MCF 10A (cell line): ENCODE data around the gene MYO16. TPM values are rescaled to one million over a fixed set of nuclear protein-coding genes. Genes with fewer than 3 reads are reported as not detected.

Source experiments
- BruUV-seq: library from RNA; stranded (reverse); fragments of 400-500 nt; replicated peaks from 2 replicates; lab custom pipeline; 2021; lab: Mats Ljungman, UMichigan
- CTCF ChIA-PET: fragments of 300-600 bp; sonication (Branson Sonifier 250); formaldehyde crosslinking; extraction: SDS; loops from one replicate; lab custom pipeline; 2021; ENCODE audit warnings: antibody characterized with exemption, inconsistent platforms; lab: Yijun Ruan, JAX
- POLR2A ChIA-PET: fragments of 300-600, 350-650 bp; sonication (Branson Sonifier 250); formaldehyde crosslinking; extraction: SDS; loops from one replicate; lab custom pipeline; 2020; ENCODE audit warnings: antibody characterized with exemption, inconsistent platforms; lab: Yijun Ruan, JAX
- DNase-seq: peaks from one replicate; pipeline ENCODE4 v3.0.0-alpha.2; 2018; ENCODE audit not compliant: unreplicated experiment
- H3K27ac Mint-ChIP-seq: one replicate; pipeline ENCODE4 v1.8.0; 2022; ENCODE audit warnings: mild to moderate bottlenecking, low read depth, mixed read lengths; ENCODE audit not compliant: unreplicated experiment
- H3K27me3 Mint-ChIP-seq: one replicate; pipeline ENCODE4 v1.8.0; 2022; ENCODE audit warnings: mixed read lengths; ENCODE audit not compliant: insufficient read depth, unreplicated experiment
- H3K36me3 Mint-ChIP-seq: one replicate; pipeline ENCODE4 v1.8.0; 2022; ENCODE audit warnings: mild to moderate bottlenecking, moderate library complexity, mixed read lengths; ENCODE audit not compliant: insufficient read depth, unreplicated experiment
- H3K4me1 Mint-ChIP-seq: one replicate; pipeline ENCODE4 v1.8.0; 2022; ENCODE audit warnings: mixed read lengths; ENCODE audit not compliant: insufficient read depth, unreplicated experiment
- H3K4me3 Mint-ChIP-seq: one replicate; pipeline ENCODE4 v1.8.0; 2022; ENCODE audit warnings: mild to moderate bottlenecking, moderate library complexity, mixed read lengths; ENCODE audit not compliant: unreplicated experiment
- H3K9me3 Mint-ChIP-seq: one replicate; pipeline ENCODE4 v1.8.0; 2022; ENCODE audit warnings: mixed read lengths; ENCODE audit not compliant: unreplicated experiment
- intact Hi-C: fragments of 100-400 bp; cut with micrococcal nuclease; formaldehyde crosslinking; loops from 2 replicates; pipeline ENCODE4 v1.14.1; 2022
- total RNA-seq: library from RNA; stranded (reverse); gene quantifications from 2 replicates; pipeline ENCODE4 v1.2.3, GENCODE V29; 2022
- TF ChIP-seq, protein P1 (sequence below): fragments of 200-600 bp; IDR thresholded peaks from one replicate; pipeline ENCODE4 v1.8.0; 2022; ENCODE audit warnings: antibody characterized with exemption, mild to moderate bottlenecking; ENCODE audit not compliant: unreplicated experiment

MYO16 gene
- total RNA-seq, 1 experiment from 2014 or later: not detected

- peaks cover 34% of the 10 kb centered on the region for H3K27me3 Mint-ChIP-seq
- no peak overlapping the region for H3K4me3 Mint-ChIP-seq
- POLR2A ChIA-PET: interaction anchor here (0.6 kb wide), 1 partner anchor 21 kb away, joined by 4 read pairs; no protein-coding TSS in a partner anchor
- H3K9me3 Mint-ChIP-seq: no peaks in the 10 kb centered on the region
- no peaks in the 10 kb centered on the region for H3K36me3 Mint-ChIP-seq
- BruUV-seq: no TSS peak
- CTCF ChIA-PET: interaction anchor here (0.8 kb wide), 1 partner anchor 108 kb away, joined by 3 read pairs; no protein-coding TSS in a partner anchor
- intact Hi-C loops: no loop called here
- no peaks in the 10 kb centered on the region for H3K4me1 Mint-ChIP-seq
- no peak for DNase-seq
- H3K27ac Mint-ChIP-seq: no peak overlapping the region
- TF ChIP-seq, protein P1, sequence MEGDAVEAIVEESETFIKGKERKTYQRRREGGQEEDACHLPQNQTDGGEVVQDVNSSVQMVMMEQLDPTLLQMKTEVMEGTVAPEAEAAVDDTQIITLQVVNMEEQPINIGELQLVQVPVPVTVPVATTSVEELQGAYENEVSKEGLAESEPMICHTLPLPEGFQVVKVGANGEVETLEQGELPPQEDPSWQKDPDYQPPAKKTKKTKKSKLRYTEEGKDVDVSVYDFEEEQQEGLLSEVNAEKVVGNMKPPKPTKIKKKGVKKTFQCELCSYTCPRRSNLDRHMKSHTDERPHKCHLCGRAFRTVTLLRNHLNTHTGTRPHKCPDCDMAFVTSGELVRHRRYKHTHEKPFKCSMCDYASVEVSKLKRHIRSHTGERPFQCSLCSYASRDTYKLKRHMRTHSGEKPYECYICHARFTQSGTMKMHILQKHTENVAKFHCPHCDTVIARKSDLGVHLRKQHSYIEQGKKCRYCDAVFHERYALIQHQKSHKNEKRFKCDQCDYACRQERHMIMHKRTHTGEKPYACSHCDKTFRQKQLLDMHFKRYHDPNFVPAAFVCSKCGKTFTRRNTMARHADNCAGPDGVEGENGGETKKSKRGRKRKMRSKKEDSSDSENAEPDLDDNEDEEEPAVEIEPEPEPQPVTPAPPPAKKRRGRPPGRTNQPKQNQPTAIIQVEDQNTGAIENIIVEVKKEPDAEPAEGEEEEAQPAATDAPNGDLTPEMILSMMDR: no peak
These were observed 178.4 kb downstream of the MYO16 start for GRCh38 chr13:108807841-108808240.

DNA sequence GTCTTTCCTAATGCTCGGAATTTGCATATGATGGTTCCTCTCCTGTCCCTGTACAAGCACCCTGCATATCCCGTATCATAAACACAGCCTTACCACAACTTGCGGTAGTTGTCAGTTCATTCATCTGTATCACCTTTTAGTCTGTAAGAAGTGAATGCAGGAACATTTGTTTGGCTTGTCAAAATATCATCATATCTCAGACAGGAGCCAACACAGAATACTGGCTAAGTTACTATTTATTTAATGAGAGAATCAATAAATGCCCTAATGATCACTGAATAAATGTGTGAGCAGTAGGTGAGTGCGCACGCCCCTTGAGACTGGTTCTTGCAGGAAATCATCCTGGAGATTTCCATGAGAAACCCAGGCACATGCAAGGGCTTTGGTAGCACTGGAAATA lies 182.8 kb downstream of the MYO16 start:
- Mint-ChIP-seq H3K27me3 (peaks cover 62% of the 10 kb centered on the region), H3K27ac (no peak overlapping the region), H3K4me3 (no peak overlapping the region), H3K36me3 (no peaks in the 10 kb centered on the region), H3K4me1 (no peaks in the 10 kb centered on the region), H3K9me3 (no peaks in the 10 kb centered on the region)
- no TSS peak for BruUV-seq
- POLR2A ChIA-PET: no interaction called here
- TF ChIP-seq, protein P1: no peak
- intact Hi-C loops: no loop called here
- no peak for DNase-seq
- CTCF ChIA-PET: no interaction called here

- Mint-ChIP-seq H3K27me3 (peaks cover 62% of the 10 kb centered on the region), H3K4me3 (no peak overlapping the region), H3K36me3 (no peaks in the 10 kb centered on the region), H3K27ac (no peak overlapping the region), H3K4me1 (no peaks in the 10 kb centered on the region), H3K9me3 (no peaks in the 10 kb centered on the region)
- POLR2A ChIA-PET: no interaction called here
- no TSS peak for BruUV-seq
- CTCF ChIA-PET: interaction anchor here (0.6 kb wide), 1 partner anchor 404 kb away, joined by 3 read pairs; no protein-coding TSS in a partner anchor
- TF ChIP-seq, protein P1: no peak
- intact Hi-C loops: no loop called here
- no peak for DNase-seq
These were observed 183.2 kb downstream of the MYO16 start for GRCh38 chr13:108812661-108813060.

DNA sequence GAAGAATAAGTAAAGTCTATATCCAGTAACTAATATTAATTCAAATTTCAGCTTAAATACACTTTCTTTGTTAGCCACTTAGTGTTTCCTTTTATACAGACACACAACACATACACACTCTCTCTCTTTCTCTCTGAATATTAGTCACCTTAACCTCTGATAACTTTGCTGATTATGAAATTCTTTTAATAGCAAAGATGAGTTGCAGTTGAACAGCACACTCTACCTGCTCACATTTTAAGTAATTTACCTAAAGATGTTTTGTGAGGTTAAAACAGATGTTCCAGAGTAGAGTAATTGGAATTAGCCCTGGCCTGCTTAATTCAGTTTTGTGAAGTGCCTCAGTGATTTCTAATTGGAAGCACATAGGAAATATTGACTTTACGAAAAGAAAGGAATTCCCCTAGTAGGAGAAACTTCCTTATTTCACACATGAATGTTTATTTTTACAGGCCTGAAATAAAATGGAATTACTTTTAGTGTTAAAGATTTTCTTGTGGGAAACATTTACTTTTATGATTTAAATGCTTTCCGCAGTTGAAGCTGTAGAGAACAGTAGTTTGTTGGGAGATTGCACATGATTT lies 184.3 kb downstream of the MYO16 start:
- Mint-ChIP-seq H3K36me3 (no peaks in the 10 kb centered on the region), H3K27me3 (peaks cover 66% of the 10 kb centered on the region), H3K9me3 (no peaks in the 10 kb centered on the region), H3K4me1 (no peaks in the 10 kb centered on the region), H3K4me3 (no peak overlapping the region), H3K27ac (no peak overlapping the region)
- BruUV-seq: no TSS peak
- no peak for DNase-seq
- TF ChIP-seq, protein P1: no peak
- ChIA-PET CTCF (interaction anchor here (0.7 to 1.0 kb wide), 2 partner anchors 14 to 28 kb away, joined by 3 read pairs; no protein-coding TSS in a partner anchor), POLR2A (no interaction called here)
- intact Hi-C loops: no loop called here
